NCI-H146 (cell line): ENCODE results near the gene CANX.

Experiments
- DNase-seq: peaks from one replicate; lab custom pipeline; 2025; lab: John Stamatoyannopoulos, UW

Gene CANX

DNA sequence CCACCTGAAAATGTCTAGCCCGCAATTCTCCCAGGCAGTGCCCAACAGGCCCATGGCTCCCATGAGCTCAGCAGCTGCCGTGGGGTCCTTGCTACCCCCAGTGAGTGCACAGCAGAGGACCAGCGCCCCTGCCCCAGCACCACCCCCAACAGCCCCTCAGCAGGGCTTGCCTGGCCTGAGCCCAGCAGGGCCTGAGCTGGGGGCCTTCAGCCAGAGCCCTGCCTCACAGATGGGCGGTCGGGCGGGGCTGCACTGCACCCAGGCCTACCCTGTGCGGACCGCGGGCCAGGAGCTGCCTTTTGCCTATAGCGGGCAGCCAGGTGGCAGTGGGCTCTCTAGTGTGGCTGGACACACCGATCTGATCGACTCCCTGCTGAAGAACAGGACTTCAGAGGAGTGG is 75.7 kb downstream of the CANX start:
- no peak for DNase-seq

DNA sequence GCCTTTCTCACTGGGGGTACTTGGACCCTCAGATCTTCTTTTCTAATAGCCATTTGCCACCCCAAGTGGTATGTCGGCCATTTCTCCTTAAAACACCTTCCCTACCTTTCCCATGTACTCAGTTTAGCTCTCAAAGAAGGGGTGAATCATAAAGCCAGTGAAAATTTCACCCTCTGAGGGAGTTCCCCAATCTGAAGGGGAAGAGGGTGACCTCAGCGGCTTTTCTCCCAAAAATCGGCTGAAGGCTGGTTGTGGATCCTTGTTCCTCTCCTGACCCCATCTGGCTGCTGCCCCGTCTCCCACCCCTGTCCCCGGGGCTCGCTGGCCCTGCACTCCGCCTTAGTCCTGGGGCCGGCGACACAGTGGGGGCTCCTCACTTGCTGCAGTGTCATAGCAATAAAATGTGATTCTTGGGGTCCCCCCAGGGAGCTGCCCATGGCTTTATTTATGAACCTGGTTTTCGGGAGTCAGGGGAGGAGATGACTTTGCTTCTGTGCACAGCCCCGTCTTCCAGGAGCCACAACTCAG is 77.7 kb downstream of the CANX start:
- no peak for DNase-seq

DNA sequence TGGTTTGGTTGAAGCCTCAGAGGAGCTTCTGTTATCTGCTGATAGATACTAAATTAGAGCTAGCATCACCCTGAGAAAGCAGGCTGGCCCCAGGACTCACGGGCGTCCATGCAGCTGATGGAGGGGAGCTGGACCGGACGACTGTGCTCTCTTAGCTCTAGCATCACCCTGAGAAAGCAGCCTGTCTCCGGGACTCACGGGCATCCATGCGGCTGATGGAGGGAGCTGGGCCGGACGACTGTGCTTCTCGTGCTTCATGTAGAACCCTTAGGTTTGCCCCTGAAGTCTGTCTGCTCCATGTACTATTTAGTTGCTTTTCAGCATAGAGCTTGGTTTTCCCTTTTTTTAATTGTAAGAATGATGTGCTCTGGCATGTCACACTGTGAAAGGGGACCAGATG is 78.7 kb downstream of the CANX start:
- DNase-seq = no peak

DNA sequence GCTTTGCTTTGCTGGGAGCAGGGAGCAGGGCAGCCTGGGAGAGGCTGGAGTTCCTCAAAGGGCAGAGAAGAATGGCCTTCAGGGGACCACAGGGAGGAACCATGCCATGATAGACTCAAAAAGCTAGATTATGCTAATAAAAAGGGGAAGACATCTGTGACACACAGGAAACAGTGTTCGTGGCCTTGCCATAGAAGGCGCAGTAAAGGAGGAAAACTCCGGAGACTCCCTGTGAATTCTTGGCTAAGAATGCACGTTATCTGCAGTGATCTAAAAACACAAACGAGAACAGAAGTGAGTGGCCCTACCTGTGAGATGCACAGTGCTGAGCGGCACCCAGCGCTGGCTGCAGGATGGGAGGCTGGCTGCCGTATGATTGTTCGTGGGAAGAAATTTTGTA is 79.1 kb downstream of the CANX start:
- no peak for DNase-seq

DNA sequence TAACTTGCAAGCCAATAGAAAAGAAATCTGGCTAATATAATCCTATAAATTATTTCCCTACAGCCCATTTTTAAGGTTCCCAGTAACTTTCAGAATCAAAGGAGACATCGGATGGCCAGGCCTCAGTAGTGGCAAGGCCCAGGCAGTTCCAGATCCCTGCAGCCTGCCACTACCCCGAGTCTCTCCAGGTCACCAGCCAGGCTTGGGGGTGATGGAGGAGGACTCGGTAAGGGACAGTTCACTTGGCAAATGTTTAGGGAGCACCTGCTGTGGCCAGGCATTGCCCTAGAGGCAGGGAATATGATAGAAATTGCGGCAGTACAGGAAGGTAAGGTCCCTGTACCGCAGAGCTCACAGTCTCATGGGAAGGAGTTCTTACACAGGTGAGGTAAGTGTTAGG is 79.8 kb downstream of the CANX start:
- no peak for DNase-seq

DNA sequence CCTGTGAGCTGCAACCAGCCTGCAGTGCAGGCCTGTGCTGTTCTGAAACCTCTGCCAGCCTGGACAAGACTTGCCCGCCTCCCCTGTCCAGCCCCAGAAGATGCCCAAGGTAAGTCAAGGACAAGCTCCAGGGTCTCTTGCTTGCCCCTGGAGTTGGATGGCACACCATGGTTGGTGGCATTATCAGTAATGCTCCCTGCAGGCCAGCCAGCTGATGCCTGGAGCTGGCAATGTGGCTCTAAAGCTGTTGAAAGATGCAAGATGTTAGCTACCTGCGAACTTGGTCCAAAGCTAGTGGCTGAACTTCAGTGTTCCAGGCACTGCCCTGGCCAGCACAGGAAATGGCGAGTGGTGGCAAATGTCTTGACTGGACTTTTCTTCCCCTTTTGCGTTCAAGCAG is 81.1 kb downstream of the CANX start:
- no peak for DNase-seq

DNA sequence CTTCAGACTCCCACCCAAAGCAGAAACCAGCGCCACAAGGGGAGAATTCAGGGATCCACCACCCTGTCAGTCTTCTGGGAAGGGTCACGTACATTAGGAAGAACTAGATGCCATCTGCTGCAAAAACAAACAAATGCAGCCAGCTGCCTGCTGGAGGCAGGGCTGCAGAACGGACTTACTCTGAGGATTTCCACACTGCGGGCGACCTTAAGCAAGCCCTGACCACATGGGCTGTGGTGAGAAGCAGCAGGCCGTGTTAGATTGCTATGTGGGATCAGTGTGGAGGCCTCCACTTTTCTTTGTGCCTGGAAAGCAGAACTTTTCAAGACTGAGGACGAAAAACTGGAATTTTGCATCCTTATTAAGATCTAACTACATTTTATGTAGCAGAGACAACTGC is 81.6 kb downstream of the CANX start:
- DNase-seq = no peak
